ENCODE data around the gene PRRT3. TPM values are rescaled to one million over a fixed set of nuclear protein-coding genes. Genes with fewer than 3 reads are reported as not detected.

The PRRT3 gene
- total RNA-seq, 1 donor from 2014 or later = 10.4 TPM

DNA sequence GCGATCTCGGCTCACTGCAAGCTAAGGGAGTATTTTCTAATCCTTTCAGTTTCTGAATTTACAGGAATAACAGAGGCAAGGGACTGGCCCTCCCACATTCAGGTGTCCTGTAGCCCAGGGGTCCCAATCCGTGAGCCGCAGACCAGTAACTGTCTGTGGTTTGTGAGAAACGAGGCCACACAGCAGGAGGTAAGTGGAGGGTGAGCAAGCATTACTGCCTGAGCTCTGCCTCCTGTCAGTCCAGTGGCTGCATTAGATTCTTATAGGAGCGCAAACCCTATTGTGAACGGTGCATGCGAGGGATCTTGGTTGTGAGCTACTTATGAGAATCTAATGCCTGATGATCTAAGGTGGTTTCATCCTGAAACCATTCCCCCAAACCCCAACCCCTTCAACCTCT, 40.3 kb downstream of the PRRT3 start:
- no peak overlapping the region for H3K27ac Mint-ChIP-seq
- no peak for DNase-seq (ENCODE audit: low spot score, unreplicated experiment)
- no peak overlapping the region for H3K4me3 Mint-ChIP-seq (ENCODE audit: low read depth)
- H3K4me1 Mint-ChIP-seq (ENCODE audit: low read depth) = peaks cover 10% of the 10 kb centered on the region
- H3K27me3 Mint-ChIP-seq = no peaks in the 10 kb centered on the region
- H3K9me3 Mint-ChIP-seq (ENCODE audit: low read depth) = no peaks in the 10 kb centered on the region
- TF ChIP-seq, protein P1, sequence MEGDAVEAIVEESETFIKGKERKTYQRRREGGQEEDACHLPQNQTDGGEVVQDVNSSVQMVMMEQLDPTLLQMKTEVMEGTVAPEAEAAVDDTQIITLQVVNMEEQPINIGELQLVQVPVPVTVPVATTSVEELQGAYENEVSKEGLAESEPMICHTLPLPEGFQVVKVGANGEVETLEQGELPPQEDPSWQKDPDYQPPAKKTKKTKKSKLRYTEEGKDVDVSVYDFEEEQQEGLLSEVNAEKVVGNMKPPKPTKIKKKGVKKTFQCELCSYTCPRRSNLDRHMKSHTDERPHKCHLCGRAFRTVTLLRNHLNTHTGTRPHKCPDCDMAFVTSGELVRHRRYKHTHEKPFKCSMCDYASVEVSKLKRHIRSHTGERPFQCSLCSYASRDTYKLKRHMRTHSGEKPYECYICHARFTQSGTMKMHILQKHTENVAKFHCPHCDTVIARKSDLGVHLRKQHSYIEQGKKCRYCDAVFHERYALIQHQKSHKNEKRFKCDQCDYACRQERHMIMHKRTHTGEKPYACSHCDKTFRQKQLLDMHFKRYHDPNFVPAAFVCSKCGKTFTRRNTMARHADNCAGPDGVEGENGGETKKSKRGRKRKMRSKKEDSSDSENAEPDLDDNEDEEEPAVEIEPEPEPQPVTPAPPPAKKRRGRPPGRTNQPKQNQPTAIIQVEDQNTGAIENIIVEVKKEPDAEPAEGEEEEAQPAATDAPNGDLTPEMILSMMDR (IDR thresholded peaks at IDR 0.05; ENCODE audit: unreplicated experiment) = no peak
- no peaks in the 10 kb centered on the region for H3K36me3 Mint-ChIP-seq (ENCODE audit: insufficient read depth)

- H3K27ac Mint-ChIP-seq = no peak overlapping the region
- TF ChIP-seq, protein P1 (IDR thresholded peaks at IDR 0.05; ENCODE audit: unreplicated experiment) = no peak
- no peak for DNase-seq (ENCODE audit: low spot score, unreplicated experiment)
- no peaks in the 10 kb centered on the region for H3K36me3 Mint-ChIP-seq (ENCODE audit: insufficient read depth)
- H3K4me1 Mint-ChIP-seq (ENCODE audit: low read depth) = peaks cover 2% of the 10 kb centered on the region
- H3K4me3 Mint-ChIP-seq (ENCODE audit: low read depth) = no peak overlapping the region
- H3K27me3 Mint-ChIP-seq = no peaks in the 10 kb centered on the region
- no peaks in the 10 kb centered on the region for H3K9me3 Mint-ChIP-seq (ENCODE audit: low read depth)
Measured at GRCh38 chr3:9909221-9910013, 42.8 kb downstream of the PRRT3 start.

GRCh38 chr3:9908286-9908685, 43.9 kb downstream of the PRRT3 start:
- TF ChIP-seq, protein P1 (IDR thresholded peaks at IDR 0.05; ENCODE audit: unreplicated experiment) = no peak
- H3K4me3 Mint-ChIP-seq (ENCODE audit: low read depth) = no peak overlapping the region
- no peaks in the 10 kb centered on the region for H3K9me3 Mint-ChIP-seq (ENCODE audit: low read depth)
- H3K27me3 Mint-ChIP-seq = no peaks in the 10 kb centered on the region
- no peak overlapping the region for H3K27ac Mint-ChIP-seq
- DNase-seq (ENCODE audit: low spot score, unreplicated experiment) = no peak
- H3K36me3 Mint-ChIP-seq (ENCODE audit: insufficient read depth) = no peaks in the 10 kb centered on the region
- H3K4me1 Mint-ChIP-seq (ENCODE audit: low read depth) = peaks cover 3% of the 10 kb centered on the region

- no peaks in the 10 kb centered on the region for H3K36me3 Mint-ChIP-seq (ENCODE audit: insufficient read depth)
Measured at GRCh38 chr3:9906480-9906879, 45.7 kb downstream of the PRRT3 start.

DNA sequence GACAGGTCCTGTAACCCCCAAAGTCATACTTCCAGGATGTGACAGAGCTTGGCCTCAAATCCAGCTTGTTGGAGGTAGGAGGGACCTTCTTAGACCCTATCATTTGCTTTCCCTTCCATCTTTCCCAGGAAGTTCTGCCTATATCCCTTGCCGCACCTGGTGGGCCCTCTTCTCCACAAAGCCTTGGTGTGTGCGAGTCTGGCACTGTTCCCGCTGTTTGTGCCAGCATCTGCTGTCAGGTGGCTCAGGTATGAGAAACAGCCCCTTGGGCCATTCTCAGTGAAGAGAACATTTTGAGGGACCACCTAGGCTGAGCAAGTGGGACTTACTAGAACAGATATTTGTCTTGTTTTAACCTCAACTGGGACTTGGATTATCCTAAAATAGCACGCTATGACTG, 48.3 kb downstream of the PRRT3 start:
- H3K9me3 Mint-ChIP-seq (ENCODE audit: low read depth) = no peaks in the 10 kb centered on the region
- peaks cover 15% of the 10 kb centered on the region for H3K4me1 Mint-ChIP-seq (ENCODE audit: low read depth)
- DNase-seq (ENCODE audit: low spot score, unreplicated experiment) = no peak
- H3K36me3 Mint-ChIP-seq (ENCODE audit: insufficient read depth) = no peaks in the 10 kb centered on the region
- no peak overlapping the region for H3K4me3 Mint-ChIP-seq (ENCODE audit: low read depth)
- no peak overlapping the region for H3K27ac Mint-ChIP-seq
- TF ChIP-seq, protein P1 (IDR thresholded peaks at IDR 0.05; ENCODE audit: unreplicated experiment) = no peak
- H3K27me3 Mint-ChIP-seq = no peaks in the 10 kb centered on the region

More at GRCh38 chr3:9906480-9906879, 45.7 kb downstream of the PRRT3 start:
- peaks cover 11% of the 10 kb centered on the region for H3K4me1 Mint-ChIP-seq (ENCODE audit: low read depth)
- H3K27ac Mint-ChIP-seq = no peak overlapping the region
- no peaks in the 10 kb centered on the region for H3K9me3 Mint-ChIP-seq (ENCODE audit: low read depth)
- H3K4me3 Mint-ChIP-seq (ENCODE audit: low read depth) = no peak overlapping the region
- no peak for DNase-seq (ENCODE audit: low spot score, unreplicated experiment)
- no peaks in the 10 kb centered on the region for H3K27me3 Mint-ChIP-seq
- TF ChIP-seq, protein P1 (IDR thresholded peaks at IDR 0.05; ENCODE audit: unreplicated experiment) = no peak

All from progenitor cell of endocrine pancreas (in vitro differentiated cells).